ENCODE data around the gene TEPSIN.
"Not testable (repeated sequence)": the region's sequence is repeated elsewhere in the genome, so short reads cannot be mapped to it uniquely, and the experiment has no call there.

The TEPSIN gene

GRCh38 chr17:81234940-81235821 is 3.7 kb downstream of the TEPSIN start:
- no peak for DNase-seq

DNA sequence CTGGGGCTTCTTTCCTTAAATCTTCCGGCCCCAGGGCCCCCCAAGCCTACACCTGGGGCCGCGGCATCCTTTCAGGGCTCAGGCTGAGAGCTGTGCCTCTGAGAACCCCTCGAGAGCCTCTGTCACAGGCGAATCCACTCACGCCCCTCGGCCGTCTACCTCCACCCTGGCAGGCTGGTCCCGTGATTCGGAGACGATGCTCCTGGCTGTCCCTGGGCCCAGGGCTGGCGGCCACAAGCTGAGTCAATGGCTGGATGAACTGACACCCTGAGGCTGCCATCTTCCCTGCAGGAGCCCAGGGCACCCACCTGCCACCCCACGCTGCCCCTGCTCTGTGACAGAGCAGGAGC is 4.4 kb downstream of the TEPSIN start:
- DNase-seq: no peak

- DNase-seq: no peak
These were observed 4.9 kb downstream of the TEPSIN start for GRCh38 chr17:81233811-81234505.

- no peak for DNase-seq
These were observed 5.5 kb downstream of the TEPSIN start for GRCh38 chr17:81233316-81233715.

DNA sequence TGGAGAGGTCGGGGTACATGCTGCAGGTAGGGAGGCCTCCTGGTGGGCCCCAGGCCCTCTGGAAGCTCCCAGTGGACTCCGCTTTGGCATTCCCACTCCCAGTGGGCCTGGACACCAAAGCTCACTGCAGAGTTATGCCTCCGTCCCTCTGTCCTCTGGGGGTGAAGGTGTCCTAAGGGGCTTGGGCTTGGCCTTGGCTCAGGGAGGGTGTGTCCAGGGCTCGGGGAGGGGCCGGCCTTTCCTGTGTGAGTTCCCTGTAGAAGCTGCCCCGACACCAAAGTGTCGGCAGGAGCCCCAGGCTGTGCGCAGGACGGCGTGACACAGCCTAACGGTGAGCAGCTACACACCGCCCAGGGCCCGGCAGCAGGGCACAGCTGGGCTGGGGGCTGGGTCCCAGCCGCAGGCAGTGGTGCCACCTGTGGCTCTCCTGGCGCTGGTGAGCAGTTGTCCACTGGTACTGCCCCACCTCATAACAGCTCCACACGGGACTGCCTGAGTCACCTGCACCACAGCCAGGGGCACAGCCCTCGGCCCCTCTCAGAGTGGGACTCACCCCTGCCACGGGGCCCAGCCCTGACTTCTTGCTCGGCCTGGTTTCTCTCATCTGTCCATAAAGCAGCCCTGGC is 6.1 kb downstream of the TEPSIN start:
- DNase-seq: no peak

DNA sequence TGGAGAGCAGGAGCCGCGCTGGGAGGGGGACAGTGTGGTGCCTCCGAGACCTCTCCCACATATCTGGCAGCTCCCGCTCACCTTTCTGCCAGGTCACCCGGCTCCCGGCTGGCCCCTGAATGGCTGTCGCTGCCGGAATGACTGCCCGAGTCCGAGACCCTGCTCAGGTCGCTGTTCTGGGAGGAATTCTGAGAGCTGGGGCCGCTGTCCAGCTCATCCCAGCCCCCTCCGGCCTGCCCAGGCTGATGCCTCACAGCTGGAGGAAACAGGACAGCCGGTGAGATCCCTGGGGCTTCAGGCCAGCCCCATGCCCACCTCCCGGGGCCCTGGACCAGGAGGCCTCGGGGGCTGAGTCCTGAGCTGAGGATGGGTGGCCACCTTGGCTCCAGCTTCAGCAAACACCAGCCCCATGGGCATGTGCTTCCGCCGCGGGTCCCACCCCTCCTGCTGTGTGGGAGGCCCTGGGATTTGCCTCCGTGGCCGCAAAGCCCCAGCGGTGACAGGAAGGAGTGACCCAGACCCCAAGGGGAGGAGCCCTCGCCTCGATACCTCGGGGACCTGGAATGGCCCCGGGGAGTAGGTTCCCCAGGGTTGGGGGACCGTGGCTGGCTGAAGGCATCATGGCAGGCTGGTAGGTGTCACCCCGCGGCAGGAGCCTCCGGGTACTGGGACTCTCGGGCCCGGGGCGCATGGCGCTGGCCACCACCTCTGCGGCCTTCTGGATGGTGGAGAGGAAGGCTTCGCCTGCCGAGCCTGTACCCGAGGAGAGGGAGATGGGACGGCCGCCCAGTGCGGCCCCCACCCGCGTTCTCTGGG is 6.9 kb downstream of the TEPSIN start:
- DNase-seq: no peak

- DNase-seq: no peak
These were observed 7.7 kb downstream of the TEPSIN start for GRCh38 chr17:81231121-81231645.

GRCh38 chr17:81230043-81230820 is 8.6 kb downstream of the TEPSIN start:
- peak in 1 of 2 experiments; percentile 66 for DNase-seq

DNA sequence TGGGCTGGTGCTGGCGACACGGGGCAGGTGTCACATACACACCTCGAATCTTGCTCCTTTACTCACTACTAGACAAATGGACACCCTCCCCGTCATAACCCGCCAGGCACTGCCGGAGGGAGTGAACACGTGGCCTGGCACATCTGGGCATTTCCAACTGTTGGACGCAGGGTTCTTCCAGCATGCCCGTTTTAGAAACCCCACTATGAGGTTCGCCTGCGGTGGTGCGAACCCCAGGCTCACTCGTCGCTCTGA is 9.3 kb downstream of the TEPSIN start:
- DNase-seq: no peak

DNA sequence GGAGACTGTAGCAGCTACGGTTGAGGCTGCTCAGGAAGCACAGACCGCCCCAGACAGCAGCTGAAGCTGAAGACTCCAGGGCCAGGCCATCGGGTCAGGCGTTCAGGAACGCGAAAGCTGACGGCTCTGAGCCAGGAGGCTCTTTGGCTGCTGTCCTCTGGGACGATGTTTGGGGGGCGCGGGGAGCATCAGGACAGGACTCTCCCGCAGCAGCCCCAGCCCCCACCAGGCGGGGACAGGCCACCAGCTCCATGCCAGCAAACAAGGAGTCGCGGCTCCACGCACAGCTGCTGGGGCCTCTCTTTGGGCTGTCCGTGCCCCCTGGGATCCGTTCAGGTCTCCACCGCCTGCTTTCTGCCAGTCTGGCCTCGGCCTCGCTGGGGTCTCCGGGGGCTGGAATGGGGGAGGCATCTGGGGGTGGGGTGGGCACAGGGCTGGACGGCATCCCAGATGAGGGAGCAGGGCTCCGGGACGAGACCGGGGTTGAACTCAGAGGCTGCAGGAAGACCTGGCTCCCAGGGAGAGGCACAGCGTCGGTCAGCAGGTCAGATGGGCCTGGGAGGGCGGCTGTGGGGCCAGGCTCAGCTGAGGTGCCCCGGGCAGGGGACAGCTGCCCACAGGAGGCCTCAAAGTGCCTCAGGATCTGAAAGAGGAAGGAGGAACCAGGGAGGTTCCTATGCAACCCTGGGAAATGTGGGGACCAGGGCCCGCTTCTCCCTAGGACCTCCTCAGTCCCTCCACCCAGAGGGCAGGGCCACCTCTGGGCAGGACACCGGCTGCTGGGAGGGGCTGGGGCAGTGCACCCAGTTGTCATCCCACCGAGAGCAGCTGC is 9.8 kb downstream of the TEPSIN start:
- DNase-seq: no peak

DNA sequence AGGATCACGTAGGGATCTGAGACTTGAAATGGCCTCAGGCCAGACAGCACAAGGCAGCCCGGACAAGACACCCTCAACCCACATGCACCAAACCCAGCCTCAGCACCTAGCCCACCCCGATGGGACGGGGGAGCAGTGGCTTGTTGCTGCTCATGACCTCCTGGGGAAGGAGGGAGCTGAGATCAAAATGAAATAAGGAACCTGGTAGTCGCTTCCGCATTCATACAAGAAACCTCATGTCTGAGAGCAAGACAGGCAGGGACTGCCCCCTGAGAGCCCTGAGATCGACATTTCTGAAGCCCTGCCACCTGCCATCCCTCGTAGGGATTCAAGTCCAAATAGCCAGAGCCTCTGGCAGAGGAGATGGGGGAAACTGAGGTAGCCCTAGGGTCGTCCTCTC is 10.4 kb downstream of the TEPSIN start:
- DNase-seq: no peak

- not testable (repeated sequence) for DNase-seq
These were observed 11.2 kb downstream of the TEPSIN start for GRCh38 chr17:81227630-81228029.

DNA sequence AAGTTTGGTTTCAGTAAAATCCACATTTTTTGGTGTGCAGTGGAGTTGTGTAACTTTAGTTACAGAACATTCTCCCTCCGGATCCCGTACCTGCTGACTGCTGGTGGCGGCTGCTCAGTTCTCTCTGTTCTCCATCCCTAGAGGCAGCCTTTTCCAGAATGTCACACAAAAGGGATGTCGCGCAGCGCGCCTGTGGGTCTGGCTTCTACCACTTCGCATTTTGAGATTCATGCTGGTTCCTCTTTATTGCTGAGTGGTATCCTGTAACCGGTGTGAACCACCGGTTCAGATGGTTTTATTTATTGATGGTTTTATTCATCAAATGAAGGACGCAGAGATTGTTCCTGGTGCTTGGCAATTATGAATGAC is 15.1 kb downstream of the TEPSIN start:
- DNase-seq: no peak

GRCh38 chr17:81222906-81223761 is 15.7 kb downstream of the TEPSIN start, which contains the start of gene CEP131:
TSS of gene CEP131 (minus strand) at chr17:81222965. CDS start at chr17:81220056, 2,909 bp downstream.
- DNase-seq: peak; percentile 94 to 99

DNA sequence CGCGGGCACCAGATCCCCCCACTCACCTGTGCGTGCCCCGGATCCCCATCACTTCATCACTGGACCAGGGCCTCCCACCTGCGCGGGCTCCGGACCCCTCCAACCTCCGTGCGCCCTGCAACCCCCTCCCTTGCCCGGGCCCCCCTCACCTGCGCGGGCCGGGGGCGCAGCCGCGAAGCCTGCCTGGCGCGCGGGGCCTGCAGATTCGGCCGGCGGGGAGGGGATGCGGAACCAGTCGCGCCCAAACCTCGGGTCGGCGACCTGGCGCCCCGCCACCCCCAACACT is 16.3 kb downstream of the TEPSIN start:
- no peak for DNase-seq

DNA sequence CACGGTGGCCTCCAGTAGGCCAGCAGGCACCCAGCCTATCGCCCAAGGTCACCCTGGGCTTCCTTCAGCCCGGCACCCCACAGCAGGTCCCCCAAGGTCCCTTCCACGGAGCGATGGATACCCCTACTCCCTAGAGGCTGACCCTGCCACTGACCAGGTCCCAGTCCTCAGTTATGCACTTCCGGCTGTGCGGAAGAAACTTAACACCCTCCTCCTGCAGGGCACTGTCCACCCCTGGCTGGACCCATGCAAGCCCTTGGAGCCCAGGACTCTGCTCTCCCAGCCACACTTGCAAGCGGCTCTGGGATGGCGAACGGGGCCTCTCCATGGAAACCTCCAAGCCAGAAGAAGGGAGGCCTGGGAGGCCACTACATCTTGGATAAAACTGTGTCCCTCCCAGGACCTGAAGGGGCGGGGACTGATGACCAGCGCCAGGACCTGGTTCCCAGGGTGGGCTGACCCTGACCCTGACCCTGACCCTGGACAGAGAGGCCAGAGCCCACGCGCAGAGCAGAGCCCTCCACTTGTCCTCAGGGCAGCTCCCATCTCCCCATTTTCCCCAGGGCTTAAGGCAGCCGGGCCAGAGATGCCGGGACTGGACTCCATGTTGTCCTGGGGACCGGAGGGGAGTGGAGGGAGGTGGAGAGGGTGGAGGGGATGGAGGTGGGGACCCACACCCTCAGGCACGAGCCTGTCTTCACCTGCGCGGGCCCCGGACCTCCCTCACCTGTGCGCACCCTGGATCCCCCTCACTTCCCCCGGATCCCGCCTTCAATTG is 16.8 kb downstream of the TEPSIN start:
- no peak for DNase-seq

GRCh38 chr17:81221371-81221841 is 17.4 kb downstream of the TEPSIN start:
- no peak for DNase-seq

GRCh38 chr17:81219476-81220180 is 19.2 kb downstream of the TEPSIN start:
- DNase-seq: no peak

GRCh38 chr17:81218991-81219390 is 19.9 kb downstream of the TEPSIN start:
- no peak for DNase-seq

Data from NCI-H526 (cell line).